Ovary (tissue), 9 donors: ENCODE results near the gene FLNC. TPM values are rescaled to one million over a fixed set of nuclear protein-coding genes. Genes with fewer than 3 reads are reported as not detected.
A peak's percentile ranks its signal among the peaks of the same experiment; 100 is the strongest.

ENCODE experiments used
- DNase-seq, 5 donors: peaks; one replicate each; pipeline ENCODE4 v3.0.0-alpha.2; 2019 to 2020
- H3K27ac ChIP-seq, 2 donors: fragments of 200-600 bp; one replicate each; pipeline versions ENCODE4 v1.5.1 to v1.8.0; 2019 to 2022
- H3K27me3 ChIP-seq: fragments of 200-600 bp; one replicate; pipeline ENCODE4 v1.8.0; 2022
- H3K36me3 ChIP-seq: fragments of 200-600 bp; sonication (generic); one replicate; pipeline ENCODE4 v1.5.1; 2019
- H3K4me1 ChIP-seq: one replicate; pipeline ENCODE4 v1.8.1; 2013; ENCODE audit warnings: mild to moderate bottlenecking, moderate library complexity; ENCODE audit not compliant: insufficient read depth
- H3K4me3 ChIP-seq: fragments of 200-600 bp; sonication (generic); one replicate; pipeline ENCODE4 v1.5.1; 2017
- H3K9me3 ChIP-seq, 2 donors: fragments of 200-600 bp in 1 of 2; sonication (generic) in 1 of 2; one replicate each; pipeline versions ENCODE4 v1.5.1 to v1.8.1; 2013 to 2019; ENCODE audit warnings: mild to moderate bottlenecking in 1 of 2, moderate library complexity in 1 of 2
- CTCF ChIP-seq, 3 donors: fragments of 450-650 bp in 2 of 3; fragments of 200-600 bp in 1 of 3; IDR thresholded peaks; one replicate each; pipeline versions ENCODE4 v1.5.1 to v1.8.0; 2016 to 2022; ENCODE audit warnings: antibody characterized with exemption in 3 of 3, mild to moderate bottlenecking in 1 of 3
- EP300 ChIP-seq: sonication (generic); formaldehyde crosslinking; IDR thresholded peaks from one replicate; pipeline ENCODE4 v1.6.1; 2017; ENCODE audit warnings: antibody characterized with exemption
- POLR2A ChIP-seq: fragments of 450-650 bp; IDR thresholded peaks from one replicate; pipeline ENCODE4 v1.6.1; 2017; ENCODE audit warnings: antibody characterized with exemption, mild to moderate bottlenecking, moderate library complexity
- WGBS, 3 donors: extraction: QIAGEN DNeasy Blood & Tissue Kit in 1 of 3; methylation state at CpG; one replicate each; pipeline versions ENCODE4 v1.1.5 to v1.1.7; 2013 to 2017; 5-methylcytosine and 5-hydroxymethylcytosine counted together
- intact Hi-C, 4 donors: fragments of 100-400 bp; cut with DNase I; formaldehyde crosslinking; loops; one replicate each; pipeline versions ENCODE4 v1.11.0 to v1.15.1; 2022 to 2023
- polyA plus RNA-seq, 2 donors: library from polyadenylated mRNA; stranded (reverse); fragments of 200-250 nt in 1 of 2; fragments of 350-450 nt in 1 of 2; fragmentation: Illumina TruSeq in 1 of 2; extraction: RNeasy Lipid Tissue Mini Kit (QIAGEN cat#74804) in 1 of 2; gene quantifications; one replicate each; pipeline ENCODE4 v1.2.3, GENCODE V29; 2013 to 2014
- total RNA-seq, 7 donors: library from RNA; depleted of rRNA in 2 of 7; stranded (reverse); fragments of >200 nt in 2 of 7; fragmentation: NEBNext Ultra II Directional in 3 of 7; extraction: Animal tissue kit (Norgen Biotek cat#: 25700) in 3 of 7; gene quantifications; one replicate each; pipeline versions ENCODE4 v1.1.0 to v1.2.4, GENCODE V29; 2016 to 2023
- donor health status: DM: no; HTN: no; CAD: no; lungs with moderate emphysema.
- donor health status: DM: no; HTN: no; CAD: no.
- donor health status: Bipolar disorder and iron deficiency.
- donor health status: DM: yes; HTN: yes; CAD: no.
- donor health status: DM: no; HTN: no; CAD: no.
- donor health status: DM: yes; HTN: yes; CAD: no.

Gene FLNC
- total and polyA plus RNA-seq, 9 donors = 6.5 to 51.2 (median 16.4) TPM

- 78 to 88% (median 83%) methylated on average over 3 of the region's 3 CpGs for WGBS, 3 donors
- intact Hi-C loops = no loop called here
- TF ChIP-seq POLR2A (no peak), CTCF (IDR thresholded peaks at IDR 0.05) (no peak), EP300 (no peak)
- Histone ChIP-seq H3K4me3 (no peak overlapping the region), H3K4me1 (no peaks in the 10 kb centered on the region), H3K27ac (no peak overlapping the region), H3K27me3 (no peaks in the 10 kb centered on the region), H3K36me3 (no peaks in the 10 kb centered on the region), H3K9me3 (no peaks in the 10 kb centered on the region)
- no peak for DNase-seq
Measured at GRCh38 chr7:128785738-128786137, 44.5 kb upstream of the FLNC start.

GRCh38 chr7:128788446-128789412 is 41.5 kb upstream of the FLNC start:
- Histone ChIP-seq H3K27ac (no peak overlapping the region), H3K36me3 (no peaks in the 10 kb centered on the region), H3K9me3 (no peaks in the 10 kb centered on the region), H3K4me1 (peaks cover 4% of the 10 kb centered on the region), H3K27me3 (no peaks in the 10 kb centered on the region), H3K4me3 (no peak overlapping the region)
- intact Hi-C loops = no loop called here
- DNase-seq = peak in 4 of 5 donors; percentile 47 to 62 (median 52)
- TF ChIP-seq POLR2A (no peak), CTCF (IDR thresholded peaks at IDR 0.05) (no peak), EP300 (no peak)
- 50 to 58% (median 53%) methylated on average over 9 of the region's 9 CpGs for WGBS, 3 donors

- TF ChIP-seq POLR2A = no peak
- TF ChIP-seq CTCF (IDR thresholded peaks at IDR 0.05) = no peak
- TF ChIP-seq EP300 = no peak
- Histone ChIP-seq H3K36me3 (no peaks in the 10 kb centered on the region), H3K27ac (peak overlapping the region; percentile 23 to 39), H3K4me1 (peaks cover 4% of the 10 kb centered on the region), H3K27me3 (no peaks in the 10 kb centered on the region), H3K4me3 (peak overlapping the region; percentile 70), H3K9me3 (no peaks in the 10 kb centered on the region)
- 8 to 21% (median 18%) methylated on average over 25 to 45 of the region's 45 CpGs for WGBS, 3 donors
- peak in 4 of 5 donors; percentile 29 to 50 (median 37) for DNase-seq
- intact Hi-C loops = loop anchor here in 1 of 4 donors (2.0 kb wide), 1 partner anchor 40 kb away; the partner anchor contains the start of gene FLNC
Measured at GRCh38 chr7:128790315-128791041, 39.7 kb upstream of the FLNC start.
